ENCODE data around the gene SYNE1.
"Not testable (repeated sequence)": the region's sequence is repeated elsewhere in the genome, so short reads cannot be mapped to it uniquely, and the experiment has no call there.

SYNE1 gene

DNA sequence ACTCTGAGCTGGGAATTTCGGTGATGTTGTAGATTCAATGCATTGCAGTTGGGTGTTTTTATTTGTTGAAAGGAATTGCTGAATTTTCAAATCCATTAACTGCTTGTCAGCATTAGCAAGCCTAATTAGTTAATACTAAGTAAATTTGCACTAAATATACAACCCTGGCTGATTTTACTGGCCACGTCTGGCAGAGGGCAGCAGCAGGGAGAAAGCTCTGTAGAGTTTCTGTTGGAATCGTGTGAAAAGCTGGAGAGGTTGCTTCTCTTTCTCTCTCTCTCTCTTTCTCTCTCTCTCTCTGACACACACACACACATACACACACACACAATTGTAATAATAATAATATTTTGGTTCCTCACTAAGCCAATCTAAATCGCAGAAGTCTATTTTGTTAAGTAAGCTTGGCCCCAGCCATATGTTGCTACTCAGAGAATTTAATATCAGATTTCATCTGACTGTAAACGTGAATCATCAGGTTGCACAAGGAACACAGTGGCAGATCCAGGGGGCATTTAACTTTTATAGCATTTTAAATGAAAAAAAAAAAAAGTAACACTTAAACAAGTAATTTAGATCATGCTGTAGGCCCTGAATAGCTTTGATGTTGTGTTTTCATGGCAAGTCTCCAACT, 540.2 kb downstream of the SYNE1 start:
- no peak for DNase-seq (ENCODE audit: low read depth)

DNA sequence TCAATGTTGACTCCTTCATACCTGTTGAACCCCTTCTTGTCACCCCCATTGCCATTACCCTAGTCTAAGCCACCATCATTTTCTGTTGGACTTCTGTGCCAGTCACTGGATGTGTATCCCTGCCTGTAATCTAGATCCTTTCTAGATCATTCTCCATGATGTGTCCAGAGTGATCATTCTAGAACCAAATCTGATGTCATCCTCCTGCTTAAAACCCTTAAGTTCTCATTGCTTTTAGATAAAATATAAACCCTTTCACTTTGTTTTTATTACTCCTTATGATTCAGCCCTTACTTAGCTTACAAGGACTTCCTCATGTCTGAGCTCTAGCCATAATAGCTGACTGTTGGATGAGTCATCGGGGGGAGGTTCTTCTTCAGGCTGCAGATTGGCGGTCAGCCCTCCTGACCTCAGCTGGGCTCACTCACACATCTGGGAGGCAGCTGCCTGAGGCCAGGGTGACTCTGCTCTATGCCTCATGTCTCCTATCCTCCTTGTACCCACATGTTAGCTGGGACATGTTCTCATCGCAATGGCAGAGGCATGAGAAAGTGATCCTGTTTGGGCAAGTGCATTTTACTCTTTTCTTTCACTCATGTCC, 542.1 kb downstream of the SYNE1 start:
- no peak for DNase-seq (ENCODE audit: low read depth)

DNA sequence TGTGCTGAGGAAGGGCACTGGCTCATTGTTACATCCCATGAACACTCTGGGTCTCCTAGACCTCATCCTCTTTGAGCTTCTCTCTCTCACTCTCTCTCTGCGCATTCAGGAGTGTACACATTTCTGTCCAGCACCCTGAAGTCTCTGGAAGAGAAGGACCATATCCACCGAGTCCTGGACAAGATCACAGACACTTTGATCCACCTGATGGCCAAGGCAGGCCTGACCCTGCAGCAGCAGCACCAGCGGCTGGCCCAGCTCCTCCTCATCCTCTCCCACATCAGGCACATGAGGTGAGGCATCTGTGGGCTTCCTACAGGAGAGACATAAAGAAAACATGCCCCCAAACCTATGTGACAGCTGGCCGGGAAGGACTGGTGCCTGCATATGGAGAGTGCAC, 542.9 kb downstream of the SYNE1 start:
- DNase-seq (ENCODE audit: low read depth) = no peak

DNA sequence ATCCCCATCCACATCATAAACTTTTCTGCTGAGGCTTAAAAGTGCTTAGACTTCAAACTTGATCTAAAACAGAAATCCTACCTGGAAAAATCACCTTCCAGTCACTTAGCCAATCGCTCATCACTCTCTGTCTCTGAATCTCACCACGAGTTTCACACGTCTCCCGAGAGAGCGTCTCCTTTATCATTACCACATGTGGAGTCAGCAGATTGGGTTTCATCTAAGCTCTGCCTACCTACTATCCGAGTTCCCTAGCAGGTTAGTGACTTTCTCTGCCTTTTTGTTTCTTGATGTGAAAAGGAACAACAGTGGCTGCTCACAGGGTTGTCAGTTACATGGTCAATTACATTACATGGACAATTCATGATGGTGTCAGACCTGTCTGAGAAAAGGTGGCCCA, 543.5 kb downstream of the SYNE1 start:
- no peak for DNase-seq (ENCODE audit: low read depth)

DNA sequence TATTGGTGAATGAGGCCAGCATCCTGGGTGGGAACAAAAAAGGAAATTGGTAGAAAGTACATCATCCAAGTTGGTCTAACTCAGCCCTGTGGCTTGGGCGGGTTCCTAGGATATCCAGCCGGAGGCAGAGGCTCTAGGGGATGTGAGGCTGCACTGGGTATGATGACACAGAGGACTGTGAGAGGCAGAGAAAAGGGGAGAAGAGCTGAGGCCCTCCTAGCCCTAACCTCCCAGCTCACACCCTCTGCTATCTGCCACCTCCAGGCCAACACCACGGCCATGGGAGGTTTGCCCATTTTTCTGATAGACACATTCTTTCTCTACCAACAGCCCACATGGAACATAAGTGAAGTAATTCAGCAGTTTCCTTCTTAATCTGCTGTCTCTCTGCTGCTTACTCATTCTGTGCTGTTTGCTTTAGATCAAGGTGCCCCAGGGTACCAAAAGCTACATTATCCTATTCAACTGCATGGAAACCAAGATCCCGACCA, 545.3 kb downstream of the SYNE1 start:
- no peak for DNase-seq (ENCODE audit: low read depth)

DNA sequence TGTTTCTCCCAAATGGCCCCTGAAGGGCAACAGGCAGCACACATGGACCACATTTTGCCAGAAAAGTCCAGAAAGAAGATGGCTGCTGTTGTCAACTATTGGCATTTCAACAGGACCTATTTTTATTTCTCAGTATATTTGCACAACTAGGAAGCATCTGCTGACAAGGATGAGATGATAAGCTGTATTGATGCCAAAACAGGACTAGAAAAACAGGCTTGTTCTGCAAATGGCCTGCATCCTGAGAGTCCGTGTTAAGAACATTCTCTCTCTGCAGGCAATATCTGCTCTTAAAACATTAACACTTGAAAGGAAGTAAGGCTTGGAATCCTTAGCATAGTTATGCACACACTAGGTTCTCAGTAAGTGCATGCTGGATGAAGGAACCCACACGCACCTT, 546.0 kb downstream of the SYNE1 start:
- no peak for DNase-seq (ENCODE audit: low read depth)

DNA sequence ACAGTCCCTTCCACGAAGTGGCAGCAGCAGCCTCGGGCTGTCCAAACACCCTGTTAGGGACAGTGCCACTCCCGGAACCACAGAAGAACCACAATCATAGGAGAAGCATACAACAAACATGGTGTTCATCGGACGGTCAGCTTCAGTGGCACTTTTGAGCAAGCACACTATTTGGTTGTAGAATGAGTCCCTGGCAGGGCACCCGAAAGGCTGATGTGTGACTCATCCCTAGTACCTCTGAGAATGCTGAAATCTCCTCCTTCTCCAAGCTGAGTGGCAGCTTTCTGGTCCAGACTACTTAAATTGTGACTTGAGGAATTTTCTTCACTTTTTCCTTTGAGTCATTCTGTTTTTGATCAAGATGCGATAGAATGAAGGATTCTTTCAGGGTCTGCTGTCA, 547.2 kb downstream of the SYNE1 start:
- DNase-seq (ENCODE audit: low read depth) = no peak

DNA sequence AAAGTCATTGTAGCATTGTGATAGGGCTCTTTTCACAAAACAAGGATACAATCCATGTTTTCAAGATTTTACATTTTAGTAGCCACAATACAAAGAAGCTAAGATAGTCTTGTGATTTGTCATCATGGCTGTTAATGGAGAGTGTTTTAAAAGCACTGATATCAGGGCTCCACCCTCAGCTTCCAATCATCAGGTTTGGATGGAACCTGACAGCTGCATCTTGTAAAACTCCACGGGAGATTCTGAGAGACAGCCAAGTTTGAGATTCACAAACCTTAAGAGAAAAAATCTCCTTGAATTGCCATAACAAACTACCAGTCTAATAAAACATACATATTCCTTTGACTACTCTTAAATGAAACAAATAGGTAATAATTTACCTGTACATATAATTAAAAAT, 549.5 kb downstream of the SYNE1 start:
- no peak for DNase-seq (ENCODE audit: low read depth)

DNA sequence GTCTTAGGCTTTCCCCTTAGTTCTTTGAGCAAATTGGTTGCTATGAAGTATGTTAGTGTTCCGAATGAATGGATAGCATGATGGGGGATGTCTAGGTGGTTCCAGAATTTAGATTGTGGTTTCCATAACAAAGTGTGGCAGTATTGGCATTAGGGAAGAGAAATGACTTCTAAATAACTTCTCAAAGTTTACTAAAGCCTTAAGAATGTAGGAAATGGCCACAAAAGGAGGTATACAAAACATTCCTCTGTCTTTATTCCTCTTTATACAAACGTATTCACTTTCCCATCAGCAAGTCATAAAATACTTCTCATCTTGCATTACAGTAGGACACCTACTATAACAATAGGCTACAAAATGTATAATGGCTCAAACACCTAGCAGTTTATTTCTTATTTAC, 550.1 kb downstream of the SYNE1 start:
- DNase-seq (ENCODE audit: low read depth) = no peak

DNA sequence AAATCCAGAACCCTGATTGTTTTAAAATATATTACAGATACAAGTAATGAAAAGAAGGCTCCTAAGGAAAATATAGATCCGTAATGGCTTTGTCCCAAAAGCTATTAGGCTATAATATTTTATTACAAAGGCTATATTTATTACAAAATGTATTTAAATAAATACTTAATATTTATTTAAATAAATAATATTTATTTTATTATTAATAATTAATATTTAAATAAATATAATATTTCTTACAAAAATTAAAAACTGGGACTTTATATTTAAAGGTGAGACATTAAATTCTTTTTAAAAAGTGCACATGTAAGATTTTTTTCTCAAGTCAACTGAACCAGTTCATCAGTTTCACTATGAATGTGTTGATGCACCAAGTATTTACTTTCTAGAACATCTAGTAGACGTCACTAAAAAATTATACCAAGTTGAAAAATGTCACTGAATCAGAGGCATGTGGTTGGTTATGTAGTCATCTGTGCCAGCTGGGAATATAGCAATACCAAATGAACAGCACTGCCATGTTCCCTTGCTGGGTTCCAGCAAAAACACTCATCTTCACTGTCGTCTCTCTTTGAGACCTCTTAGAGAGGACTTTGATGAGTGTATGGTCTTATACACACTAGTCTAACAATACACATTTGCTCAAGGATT, 550.8 kb downstream of the SYNE1 start:
- DNase-seq (ENCODE audit: low read depth) = no peak

DNA sequence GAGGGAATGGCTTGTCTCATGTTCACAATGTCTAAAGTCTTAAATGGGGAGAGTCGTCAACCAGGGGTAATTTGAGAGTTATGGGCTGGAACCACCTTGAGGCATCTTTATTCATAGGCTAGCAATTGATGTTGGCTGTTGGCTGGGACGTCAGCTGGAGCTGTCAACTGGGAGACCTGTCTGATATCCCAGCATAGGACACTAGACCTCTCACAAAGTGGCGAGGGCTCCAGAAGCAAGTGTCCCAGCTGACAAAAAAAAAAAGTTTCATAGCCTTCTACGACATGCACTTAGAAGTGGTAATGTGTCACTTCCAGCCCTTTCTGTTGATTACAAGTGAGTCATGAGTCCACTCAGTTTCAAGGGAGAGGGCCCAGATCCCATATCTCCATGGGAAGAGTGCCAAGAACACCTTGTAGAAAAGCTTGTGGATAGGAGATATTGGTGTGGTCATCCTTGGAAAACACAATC, 551.7 kb downstream of the SYNE1 start:
- DNase-seq (ENCODE audit: low read depth) = no peak

DNA sequence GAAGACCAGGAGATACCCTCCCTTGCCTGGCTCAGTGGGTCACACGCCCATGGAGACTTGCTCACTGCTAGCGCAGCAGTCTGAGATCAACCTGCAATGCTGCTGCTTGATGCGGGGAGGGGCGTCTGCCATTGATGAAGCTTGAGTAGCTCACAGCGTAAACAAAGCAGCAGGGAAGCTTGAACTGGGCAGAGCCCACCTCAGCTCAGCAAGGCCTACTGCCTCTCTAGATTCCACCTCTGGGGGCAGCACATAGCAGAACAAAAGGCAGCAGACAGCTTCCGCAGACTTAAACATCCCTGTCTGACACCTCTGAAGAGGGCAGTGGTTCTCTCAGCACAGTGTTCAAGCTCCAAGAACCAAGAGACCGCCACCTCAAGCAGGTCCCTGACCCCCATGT, 558.4 kb downstream of the SYNE1 start:
- DNase-seq (ENCODE audit: low read depth) = no peak

DNA sequence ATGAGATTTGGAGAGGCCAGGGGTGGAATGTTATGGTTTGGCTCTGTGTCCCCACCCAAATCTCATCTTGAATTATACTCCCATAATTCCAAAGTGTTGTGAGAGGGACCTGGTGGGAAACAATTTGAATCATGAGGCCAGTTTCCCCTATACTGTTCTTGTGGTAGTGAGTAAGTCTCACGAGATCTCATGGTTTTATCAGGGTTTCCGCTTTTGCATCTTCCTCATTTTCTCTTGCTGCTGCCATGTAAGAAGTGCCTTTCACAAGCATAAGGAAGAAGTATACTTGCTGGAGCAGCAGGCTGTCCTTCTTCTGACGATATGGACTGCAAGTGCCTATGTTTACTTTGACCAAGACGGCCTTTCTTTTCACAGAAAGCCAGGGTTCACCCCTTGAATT, 559.2 kb downstream of the SYNE1 start:
- no peak for DNase-seq (ENCODE audit: low read depth)

DNA sequence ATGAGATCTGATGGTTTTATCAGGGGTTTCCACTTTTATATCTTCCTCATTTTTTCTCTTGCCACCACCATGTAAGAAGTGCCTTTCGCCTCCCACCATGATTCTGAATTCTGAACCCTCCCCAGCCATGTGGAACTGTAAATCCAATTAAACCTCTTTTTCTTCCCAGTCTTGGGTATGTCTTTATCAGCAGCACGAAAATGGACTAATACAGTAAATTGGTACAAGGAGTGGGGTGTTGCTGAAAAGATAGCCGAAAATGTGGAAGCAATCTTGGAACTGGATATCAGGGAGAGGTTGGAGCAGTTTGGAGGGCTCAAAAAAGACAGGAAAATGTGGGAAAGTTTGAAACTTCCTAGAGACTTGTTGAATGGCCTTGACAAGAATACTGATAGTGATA, 560.9 kb downstream of the SYNE1 start:
- DNase-seq (ENCODE audit: low read depth) = not testable (repeated sequence)

DNA sequence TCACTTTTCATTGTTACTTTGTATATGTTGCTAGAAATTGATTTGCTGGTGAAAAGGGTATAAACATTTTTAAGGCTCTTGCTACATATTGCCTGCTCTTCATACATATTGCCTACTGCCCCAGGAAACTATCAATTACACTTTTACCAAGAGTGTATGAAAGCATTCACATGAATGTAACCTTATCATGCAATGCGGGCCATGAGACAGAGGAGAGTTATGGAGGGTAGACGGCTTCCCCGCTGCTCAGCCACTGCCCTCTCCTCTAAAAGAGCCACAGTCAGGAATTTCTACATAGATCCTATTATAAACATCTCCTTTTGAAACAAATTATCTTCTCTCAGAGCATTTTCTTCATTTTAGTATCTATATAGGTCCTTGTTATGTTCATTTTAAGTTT, 565.3 kb downstream of the SYNE1 start:
- no peak for DNase-seq (ENCODE audit: low read depth)
